GM19035 (cell line): ENCODE measurements around the gene PRR19.

Source experiments
- ATAC-seq: cut with Tn5 transposase; IDR thresholded peaks from one replicate; pipeline ENCODE4 v1.9.1; 2021; ENCODE audit not compliant: unreplicated experiment

Gene PRR19

GRCh38 chr19:42294471-42295137 is 7.3 kb upstream of the PRR19 start:
- ATAC-seq = no peak

GRCh38 chr19:42295342-42295741 is 6.6 kb upstream of the PRR19 start:
- ATAC-seq = no peak

DNA sequence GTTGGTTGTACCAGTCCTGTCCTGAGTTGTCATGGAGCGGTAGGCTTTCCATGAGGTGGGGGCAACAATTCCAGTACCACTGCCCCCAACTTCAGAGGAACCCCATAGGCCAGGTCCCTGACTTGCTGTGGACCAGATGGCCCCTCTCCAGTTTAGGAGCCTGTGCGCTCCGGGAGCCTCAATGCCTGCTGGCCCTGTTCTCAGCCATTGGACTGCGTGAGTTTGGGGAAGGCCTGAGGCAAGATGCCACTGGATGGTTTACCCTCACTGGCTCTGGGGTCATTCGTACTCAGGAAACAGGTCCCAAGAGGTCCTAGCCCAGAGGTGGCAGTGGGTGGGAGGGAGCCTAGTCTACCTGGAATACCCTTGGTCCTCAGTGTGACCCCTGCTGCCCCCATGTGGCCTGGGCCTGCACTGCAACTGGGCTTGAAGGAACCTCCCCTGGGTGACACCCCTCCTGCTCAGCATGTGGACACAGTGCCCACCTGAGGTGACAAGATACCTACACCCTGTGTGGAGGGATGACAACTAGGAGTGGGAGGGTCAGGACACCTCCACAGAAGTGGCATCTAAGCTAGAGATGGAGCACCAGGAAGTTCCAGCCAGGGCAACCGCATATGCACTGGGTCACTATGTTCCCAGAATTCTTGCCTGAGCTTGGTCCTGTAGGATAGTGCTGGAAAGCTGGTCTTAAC is 6.0 kb upstream of the PRR19 start:
- peak; percentile 56 for ATAC-seq

DNA sequence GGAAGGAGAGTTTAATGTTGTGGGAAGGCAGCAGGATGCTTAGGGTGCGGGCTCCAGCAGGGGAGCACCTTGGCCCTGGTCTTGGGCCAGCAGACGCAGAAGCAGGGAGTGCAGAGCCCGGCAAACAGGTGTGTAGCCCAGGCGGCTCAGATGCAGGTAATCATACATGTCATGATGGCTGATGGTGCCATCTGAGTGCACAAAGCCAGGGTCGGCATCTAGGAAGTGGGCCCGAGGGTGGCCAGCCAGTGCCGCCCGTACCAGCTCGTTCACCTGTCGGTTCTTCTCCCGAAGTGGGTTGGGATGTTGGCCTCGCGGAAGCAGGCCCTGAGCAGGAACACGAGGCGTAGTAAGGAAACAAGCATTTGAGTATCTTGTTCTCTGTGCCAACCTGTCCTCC is 4.9 kb upstream of the PRR19 start:
- ATAC-seq = no peak

- no peak for ATAC-seq
Measured at GRCh38 chr19:42303101-42303464, 1.2 kb downstream of the PRR19 start.

- no peak for ATAC-seq
Measured at GRCh38 chr19:42303876-42304275, 1.9 kb downstream of the PRR19 start.

DNA sequence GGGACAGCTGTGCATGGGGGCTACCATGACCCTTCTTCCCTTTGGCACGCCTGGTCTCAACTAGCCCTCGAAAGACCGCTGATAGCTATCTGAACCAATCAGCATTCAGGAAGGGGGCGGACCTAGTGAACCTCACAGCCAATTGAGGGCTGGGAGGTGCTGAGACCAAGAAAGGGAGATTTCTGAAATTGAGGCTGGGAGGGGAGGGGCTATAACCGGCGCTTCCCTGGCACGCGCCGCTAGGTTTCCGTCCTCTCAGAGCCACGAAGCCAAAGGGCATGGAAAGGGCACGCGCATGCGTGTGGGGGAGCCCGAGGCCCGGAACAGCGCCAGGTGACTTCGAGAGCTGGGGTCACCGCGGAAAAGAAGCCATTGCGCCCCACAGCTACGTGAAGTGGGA is 4.7 kb downstream of the PRR19 start:
- ATAC-seq = no peak

GRCh38 chr19:42309686-42310085 is 7.8 kb downstream of the PRR19 start:
- no peak for ATAC-seq

DNA sequence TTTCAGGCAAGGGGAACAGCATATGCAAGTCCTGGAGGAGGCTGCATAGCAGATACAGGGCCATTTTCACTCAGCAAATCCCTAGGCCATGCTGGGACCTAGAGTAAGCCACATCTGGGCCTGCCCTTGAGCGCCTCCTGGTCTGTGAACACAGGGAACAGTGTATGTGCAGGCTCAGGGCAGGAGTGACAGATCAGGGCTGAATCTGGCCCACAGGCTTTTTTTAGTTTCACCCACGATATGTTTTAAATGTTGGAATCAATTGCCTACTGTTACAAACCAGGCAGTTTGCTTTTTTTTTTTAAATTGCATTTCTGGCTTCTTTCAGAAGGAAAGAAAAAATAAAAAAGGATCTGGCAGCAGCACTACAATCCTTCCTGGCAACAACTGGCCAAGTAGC is 9.7 kb downstream of the PRR19 start:
- no peak for ATAC-seq

DNA sequence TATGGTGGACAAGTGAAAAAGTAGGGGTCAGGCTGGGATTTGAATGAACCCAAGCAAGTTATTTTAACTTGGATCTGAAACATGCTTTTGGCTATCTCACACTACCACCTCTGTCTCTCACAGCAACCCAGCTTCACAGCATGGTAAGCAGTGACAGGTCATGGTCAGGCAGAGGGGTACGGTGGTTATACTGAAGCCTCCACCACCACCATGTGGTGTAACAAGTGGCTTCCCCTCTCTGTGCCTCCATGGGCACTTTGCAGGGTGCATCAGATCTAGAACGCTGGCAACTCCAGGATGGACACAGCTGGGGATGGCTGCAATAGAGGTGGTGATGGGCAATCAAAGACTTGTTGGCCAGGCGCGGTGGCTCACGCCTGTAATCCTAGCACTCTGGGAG is 10.4 kb downstream of the PRR19 start:
- ATAC-seq = no peak

DNA sequence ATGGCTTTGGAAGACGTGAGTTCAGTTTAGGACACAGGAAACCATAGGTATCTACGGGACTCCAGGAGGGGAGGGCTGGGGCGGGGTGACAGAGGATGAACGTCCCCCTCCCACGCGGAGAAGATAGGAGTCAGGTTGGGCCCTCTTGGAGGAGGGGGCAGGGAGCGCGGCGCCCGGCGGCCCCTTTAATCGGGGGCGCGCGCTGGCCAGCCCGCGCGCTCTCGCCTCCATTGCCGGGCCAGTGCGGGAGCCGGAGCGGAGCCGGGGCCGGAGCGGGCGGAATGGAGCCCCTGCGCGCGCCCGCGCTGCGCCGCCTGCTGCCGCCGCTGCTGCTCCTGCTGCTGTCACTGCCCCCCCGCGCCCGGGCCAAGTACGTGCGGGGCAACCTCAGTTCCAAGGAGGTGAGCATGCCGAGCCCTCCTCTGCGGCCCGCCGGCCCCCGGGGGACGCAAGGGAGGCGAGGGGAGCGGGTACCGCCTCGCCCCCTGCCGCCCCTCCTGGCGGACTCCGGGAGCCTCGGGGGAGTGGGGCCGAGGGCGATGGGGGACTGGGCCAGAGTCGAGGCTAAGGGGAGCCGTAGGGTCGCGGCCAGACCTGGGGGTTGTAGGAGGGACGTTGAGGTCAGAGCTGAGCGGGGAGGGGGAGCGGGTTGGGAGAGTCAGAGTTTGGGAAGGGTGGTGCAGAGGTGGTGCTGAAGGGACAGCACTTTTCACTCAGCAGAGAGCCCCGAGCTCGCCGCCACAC is 11.3 kb downstream of the PRR19 start, which contains the start of gene TMEM145:
TSS of gene TMEM145 (plus strand) at position 214 of the 744 bp plus-strand sequence. CDS start at position 282, 68 bp downstream.
- ATAC-seq = no peak

GRCh38 chr19:42313840-42314755 is 12.2 kb downstream of the PRR19 start:
- no peak for ATAC-seq

GRCh38 chr19:42315024-42315423 is 13.1 kb downstream of the PRR19 start:
- no peak for ATAC-seq

- no peak for ATAC-seq
Measured at GRCh38 chr19:42316223-42317211, 14.6 kb downstream of the PRR19 start.

DNA sequence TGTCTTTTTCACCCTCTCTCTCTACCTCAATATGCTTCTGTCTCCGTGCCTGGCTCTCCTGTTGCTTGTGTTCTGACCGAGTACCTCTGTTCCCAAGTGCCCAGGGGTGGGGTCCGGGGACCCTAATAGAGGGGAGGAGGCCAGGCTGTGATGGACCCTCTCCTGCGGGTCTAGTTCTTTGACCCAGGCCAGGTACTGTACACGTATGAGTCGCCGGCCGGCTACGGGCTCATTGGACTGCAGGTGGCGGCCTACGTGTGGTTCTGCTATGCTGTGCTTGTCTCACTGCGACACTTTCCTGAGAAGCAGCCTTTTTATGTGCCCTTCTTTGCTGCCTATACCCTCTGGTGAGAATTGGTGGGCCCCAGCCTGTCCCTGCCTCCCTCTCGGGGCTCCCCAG is 15.6 kb downstream of the PRR19 start:
- ATAC-seq = no peak

- no peak for ATAC-seq
Measured at GRCh38 chr19:42322305-42322704, 20.4 kb downstream of the PRR19 start.

GRCh38 chr19:42323473-42323851 is 21.5 kb downstream of the PRR19 start:
- ATAC-seq = no peak

- ATAC-seq = no peak
Measured at GRCh38 chr19:42323852-42324654, 22.1 kb downstream of the PRR19 start.
